ENCODE data around the gene CBFA2T2.

The CBFA2T2 gene

DNA sequence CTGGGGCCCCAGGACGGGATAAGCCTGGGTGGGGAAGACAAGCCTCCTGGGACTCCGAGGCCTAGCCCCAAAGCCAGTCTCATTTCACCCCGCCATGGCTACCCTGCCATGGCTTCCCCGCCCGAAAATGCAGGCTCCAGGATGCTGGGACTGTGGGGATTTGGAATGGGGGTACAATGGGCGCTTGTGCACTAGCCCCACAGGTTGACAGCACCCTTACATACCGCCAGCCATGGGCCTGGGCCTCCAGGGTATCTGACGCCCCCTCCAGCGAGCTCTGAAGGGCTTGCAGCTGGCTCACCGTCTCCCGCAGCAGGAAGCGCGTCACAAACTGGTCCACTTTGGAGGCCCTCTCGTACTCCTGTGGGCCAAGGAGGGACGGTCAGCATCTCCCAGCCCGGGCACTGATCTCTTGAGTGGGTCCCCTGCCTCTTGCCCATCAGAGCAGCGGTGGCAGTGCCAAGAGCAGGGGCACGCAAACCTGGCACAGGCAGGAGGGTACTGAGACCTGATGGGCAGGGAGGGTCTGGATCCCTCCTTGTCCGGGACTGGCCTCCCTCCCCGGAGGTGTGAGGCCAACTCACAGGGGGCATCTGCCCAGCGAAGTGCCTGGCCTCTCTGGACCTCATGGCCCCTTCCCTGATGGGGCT lies 170.3 kb downstream of the CBFA2T2 start:
- no peak for TF ChIP-seq POLR2AphosphoS5 (IDR thresholded peaks at IDR 0.05; ENCODE audit: low read depth, low read length)
- TF ChIP-seq REST (IDR thresholded peaks at IDR 0.05; ENCODE audit: insufficient read depth in 1 of 2, low read depth in 2 of 2, low read length in 2 of 2), result no peak
- no peak for TF ChIP-seq TAF1 (IDR thresholded peaks at IDR 0.05; ENCODE audit: borderline replicate concordance, insufficient read depth, low read length)
- no peak for TF ChIP-seq SIN3A (IDR thresholded peaks at IDR 0.05; ENCODE audit: borderline replicate concordance, insufficient read depth, low read length)
- no peak for TF ChIP-seq FOXP2 (optimal IDR thresholded peaks at IDR 0.05; ENCODE audit: borderline replicate concordance, extremely low read depth, extremely low read length, insufficient read depth)

DNA sequence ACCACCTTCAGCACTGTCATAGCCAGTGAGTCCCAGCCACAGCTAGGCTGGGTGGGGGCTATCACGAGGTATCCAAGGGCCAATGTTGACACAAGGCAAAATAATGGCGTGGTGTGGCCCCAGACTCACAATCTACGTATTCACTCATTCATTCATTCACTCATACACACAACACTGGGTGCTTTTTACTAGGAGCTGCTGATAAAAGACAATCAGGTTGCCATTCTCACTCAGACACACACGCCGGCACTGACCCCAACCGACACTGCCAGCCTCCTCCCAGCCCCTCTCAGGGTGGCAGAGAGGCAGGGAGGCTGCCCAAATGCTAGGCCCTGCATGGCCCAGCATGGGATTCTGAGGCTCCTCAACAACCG lies 170.8 kb downstream of the CBFA2T2 start:
- TF ChIP-seq TAF1 (IDR thresholded peaks at IDR 0.05; ENCODE audit: borderline replicate concordance, insufficient read depth, low read length) (no peak), FOXP2 (optimal IDR thresholded peaks at IDR 0.05; ENCODE audit: borderline replicate concordance, extremely low read depth, extremely low read length, insufficient read depth) (no peak), REST (IDR thresholded peaks at IDR 0.05; ENCODE audit: insufficient read depth in 1 of 2, low read depth in 2 of 2, low read length in 2 of 2) (no peak), SIN3A (IDR thresholded peaks at IDR 0.05; ENCODE audit: borderline replicate concordance, insufficient read depth, low read length) (no peak), POLR2AphosphoS5 (IDR thresholded peaks at IDR 0.05; ENCODE audit: low read depth, low read length) (no peak)

DNA sequence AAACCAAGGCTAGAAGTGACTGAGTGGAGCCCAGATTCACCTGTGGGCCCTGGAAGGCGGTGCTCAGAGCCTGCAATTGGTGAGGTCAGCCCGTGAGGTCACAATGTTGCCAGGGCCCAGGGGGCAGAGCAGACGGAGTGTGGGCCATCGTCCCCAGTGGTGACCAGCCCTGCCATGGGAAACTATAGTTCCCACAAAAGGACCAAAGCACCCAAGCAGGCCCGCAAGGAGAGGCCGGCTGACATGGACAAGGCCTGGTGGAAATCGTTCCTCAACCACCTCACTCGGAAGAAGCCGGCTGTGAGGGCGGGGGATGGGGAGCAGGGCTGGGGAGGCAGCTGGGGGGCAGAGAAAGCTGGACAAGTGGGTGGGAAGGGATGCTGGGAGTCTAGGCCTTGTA lies 172.3 kb downstream of the CBFA2T2 start, which contains the start of gene C20orf144:
Gene C20orf144 (plus strand): TSS at position 156 of the 400 bp plus-strand sequence. CDS start 19 bp downstream, at position 175.
- TF ChIP-seq FOXP2 (optimal IDR thresholded peaks at IDR 0.05; ENCODE audit: borderline replicate concordance, extremely low read depth, extremely low read length, insufficient read depth) (no peak), POLR2AphosphoS5 (IDR thresholded peaks at IDR 0.05; ENCODE audit: low read depth, low read length) (no peak), TAF1 (IDR thresholded peaks at IDR 0.05; ENCODE audit: borderline replicate concordance, insufficient read depth, low read length) (no peak), REST (IDR thresholded peaks at IDR 0.05; ENCODE audit: insufficient read depth in 1 of 2, low read depth in 2 of 2, low read length in 2 of 2) (no peak), SIN3A (IDR thresholded peaks at IDR 0.05; ENCODE audit: borderline replicate concordance, insufficient read depth, low read length) (no peak)

GRCh38 chr20:33663161-33664084 lies 173.5 kb downstream of the CBFA2T2 start:
- TF ChIP-seq REST (IDR thresholded peaks at IDR 0.05; ENCODE audit: insufficient read depth in 1 of 2, low read depth in 2 of 2, low read length in 2 of 2) (no peak; a peak in 1 of 4 replicates), FOXP2 (optimal IDR thresholded peaks at IDR 0.05; ENCODE audit: borderline replicate concordance, extremely low read depth, extremely low read length, insufficient read depth) (peak; percentile 37), POLR2AphosphoS5 (IDR thresholded peaks at IDR 0.05; ENCODE audit: low read depth, low read length) (peak; percentile 85), SIN3A (IDR thresholded peaks at IDR 0.05; ENCODE audit: borderline replicate concordance, insufficient read depth, low read length) (0 out of 2 replicates have a peak, but pooled peaks have one; percentile 43), TAF1 (IDR thresholded peaks at IDR 0.05; ENCODE audit: borderline replicate concordance, insufficient read depth, low read length) (peak; percentile 47; the same call in 1 of the 2 replicates)

Measured in PFSK-1 (cell line).